GM10266 (cell line): ENCODE results near the gene RHOG.

ENCODE experiments used
- DNase-seq: peaks from one replicate; pipeline ENCODE4 v3.0.0; 2012; ENCODE audit errors: extremely low spot score
- CTCF ChIP-seq: IDR thresholded peaks from 2 replicates; pipeline ENCODE4 v1.5.1; 2012; ENCODE audit warnings: mild to moderate bottlenecking, low read depth; ENCODE audit not compliant: control insufficient read depth, insufficient read depth; ENCODE audit errors: missing control alignments

Gene RHOG

DNA sequence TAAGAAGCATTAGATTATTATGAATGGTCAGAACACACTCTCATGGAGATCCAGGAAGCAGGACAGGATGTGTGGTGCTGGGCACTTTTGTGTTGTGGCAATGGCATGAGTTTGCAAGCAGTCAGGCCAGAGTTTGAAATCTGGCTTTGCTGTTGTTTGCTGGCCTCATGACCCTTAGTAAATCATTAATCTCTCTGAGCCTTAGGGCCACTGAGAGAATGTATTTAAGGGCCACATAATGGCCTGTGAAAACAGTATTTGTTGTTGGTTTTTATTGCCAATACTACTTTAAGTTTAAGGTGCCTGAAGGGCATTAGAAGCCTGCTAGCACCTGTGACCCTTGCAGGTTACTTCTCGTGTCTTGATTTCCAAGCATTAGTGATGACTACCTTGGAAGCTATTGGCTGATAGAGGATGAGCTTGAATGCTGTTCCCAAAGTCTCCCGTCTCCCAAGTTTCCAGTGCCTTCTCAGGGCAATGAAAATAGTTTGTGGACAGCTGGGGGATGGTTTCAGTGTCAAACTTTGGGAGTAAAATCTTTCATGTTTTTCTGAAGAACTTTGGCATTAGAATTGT is 39.3 kb upstream of the RHOG start:
- no peak for DNase-seq
- no peak for TF ChIP-seq CTCF

GRCh38 chr11:3879216-3879966 is 38.6 kb upstream of the RHOG start:
- no peak for TF ChIP-seq CTCF
- DNase-seq, result no peak

DNA sequence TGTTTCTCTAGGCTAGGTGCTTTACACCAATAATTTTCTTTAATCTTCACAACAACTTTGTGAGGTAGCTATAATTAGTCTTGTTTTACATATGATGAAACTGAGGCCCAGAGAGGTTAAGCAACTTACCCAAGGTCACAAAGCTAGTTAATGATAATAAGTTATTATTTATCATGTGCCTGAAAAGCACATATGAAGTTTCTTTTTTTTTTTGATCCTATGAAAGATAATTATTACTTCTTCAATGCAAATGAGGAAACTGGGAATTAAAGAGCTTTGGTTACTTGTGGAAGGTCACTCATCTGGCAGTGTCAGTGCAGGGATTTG is 37.5 kb upstream of the RHOG start:
- no peak for TF ChIP-seq CTCF
- no peak for DNase-seq

- no peak for TF ChIP-seq CTCF
- no peak for DNase-seq
These were observed 36.9 kb upstream of the RHOG start for GRCh38 chr11:3877364-3878257.

DNA sequence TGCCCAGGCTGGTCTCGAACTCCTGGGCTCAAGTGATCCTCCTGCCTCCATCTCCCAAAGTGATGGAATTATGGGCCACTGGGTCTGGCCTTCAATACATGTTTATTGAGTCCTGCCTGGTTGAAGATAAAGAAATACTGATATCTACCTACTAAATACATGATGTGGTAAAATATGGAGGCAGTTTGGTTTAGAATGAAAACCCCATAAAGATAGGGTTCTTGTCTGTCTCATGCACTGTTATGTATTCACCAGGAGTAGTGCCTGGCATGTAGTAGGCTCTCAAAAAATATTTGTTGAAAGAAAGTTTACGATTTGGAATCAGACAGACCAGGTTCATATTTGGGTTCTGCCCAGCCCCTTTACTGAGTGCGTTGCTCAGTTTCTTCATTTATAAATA is 35.9 kb upstream of the RHOG start:
- TF ChIP-seq CTCF, result no peak
- DNase-seq, result no peak

GRCh38 chr11:3873712-3874349 is 33.1 kb upstream of the RHOG start:
- no peak for DNase-seq
- no peak for TF ChIP-seq CTCF
